PC-9 (cell line): ENCODE data around the gene ADGRA3. TPM values are rescaled to one million over a fixed set of nuclear protein-coding genes. Genes with fewer than 3 reads are reported as not detected.

Experiments used
- BruUV-seq: library from RNA; stranded (reverse); fragments of 400-500 nt; replicated peaks from 2 replicates; lab custom pipeline; 2021; lab: Mats Ljungman, UMichigan
- CTCF ChIA-PET: fragments of 300-600 bp; sonication (Branson Sonifier 250); formaldehyde crosslinking; loops from one replicate; lab custom pipeline; 2022; ENCODE audit warnings: antibody characterized with exemption; lab: Charles Lee
- POLR2A ChIA-PET: fragments of 300-600 bp; sonication (Branson Sonifier 250); formaldehyde crosslinking; loops from one replicate; lab custom pipeline; 2022; ENCODE audit warnings: antibody characterized with exemption; ENCODE audit not compliant: unreplicated experiment; lab: Charles Lee
- DNase-seq, 2 experiments: peaks; one replicate each; pipeline versions ENCODE4 v3.0.0 to v3.0.0-alpha.2; 2015 to 2022; ENCODE audit warnings: mixed read lengths in 1 of 2
- H2AFZ ChIP-seq: fragments of 200-600 bp; sonication (generic); 2 replicates; pipeline ENCODE4 v1.8.1; 2017; ENCODE audit warnings: antibody characterized with exemption
- H3F3A ChIP-seq: fragments of 200-600 bp; sonication (generic); 2 replicates; pipeline ENCODE4 v1.8.1; 2017; ENCODE audit warnings: antibody characterized with exemption, mild to moderate bottlenecking, low read depth; ENCODE audit not compliant: insufficient read depth
- H3K27ac ChIP-seq: fragments of 200-600 bp; sonication (generic); 2 replicates; pipeline ENCODE4 v1.6.1; 2016; ENCODE audit warnings: mixed run types
- H3K27me3 ChIP-seq: fragments of 200-600 bp; sonication (generic); 2 replicates; pipeline ENCODE4 v1.6.1; 2016; ENCODE audit warnings: low read depth, mixed run types; ENCODE audit not compliant: insufficient read depth
- H3K36me3 ChIP-seq: fragments of 200-600 bp; sonication (generic); 2 replicates; pipeline ENCODE4 v1.6.1; 2016; ENCODE audit warnings: low read depth, mixed run types
- H3K4me1 ChIP-seq: fragments of 200-600 bp; sonication (generic); replicated peaks from 2 replicates; pipeline ENCODE4 v1.6.1; 2016; ENCODE audit warnings: mixed run types; ENCODE audit not compliant: insufficient read depth
- H3K4me2 ChIP-seq: fragments of 200-600 bp; sonication (generic); 2 replicates; pipeline ENCODE4 v1.6.1; 2017; ENCODE audit warnings: mixed run types
- H3K4me3 ChIP-seq: fragments of 200-600 bp; sonication (generic); 2 replicates; pipeline ENCODE4 v1.6.1; 2016; ENCODE audit warnings: mixed run types
- H3K79me2 ChIP-seq: fragments of 200-600 bp; sonication (generic); 2 replicates; pipeline ENCODE4 v1.6.1; 2017; ENCODE audit warnings: low read depth, mixed run types
- H3K9me2 ChIP-seq: fragments of 200-600 bp; sonication (generic); 2 replicates; pipeline ENCODE4 v1.8.1; 2017; ENCODE audit warnings: mild to moderate bottlenecking; ENCODE audit not compliant: insufficient read depth
- H3K9me3 ChIP-seq: fragments of 200-600 bp; sonication (generic); 2 replicates; pipeline ENCODE4 v1.8.1; 2016; ENCODE audit warnings: low read depth; ENCODE audit not compliant: insufficient read depth
- H4K20me1 ChIP-seq: fragments of 200-600 bp; sonication (generic); 2 replicates; pipeline ENCODE4 v1.8.1; 2017; ENCODE audit not compliant: insufficient read depth
- EZH2 ChIP-seq: fragments of 200-600 bp; sonication (generic); IDR thresholded peaks from 2 replicates; pipeline ENCODE4 v1.8.0; 2017; ENCODE audit warnings: antibody characterized with exemption, low read depth
- intact Hi-C: fragments of 100-400 bp; cut with micrococcal nuclease; formaldehyde crosslinking; loops from one replicate; pipeline ENCODE4 v1.10.0; 2022; ENCODE audit not compliant: unreplicated experiment
- total RNA-seq: library from RNA; stranded (reverse); gene quantifications from 2 replicates; pipeline ENCODE4 v1.2.3, GENCODE V29; 2021
- TF ChIP-seq, protein P1 (sequence below): fragments of 200-600 bp; sonication (generic); conservative IDR thresholded peaks from 2 replicates; pipeline ENCODE4 v1.6.1; 2017; ENCODE audit warnings: mixed run types, antibody characterized with exemption, mild to moderate bottlenecking, moderate library complexity

The ADGRA3 gene
- total RNA-seq, 1 experiment from 2014 or later, result 40.5 TPM

- POLR2A ChIA-PET, result no interaction called here
These were observed 10.9 kb downstream of the ADGRA3 start for GRCh38 chr4:22504922-22505321.

DNA sequence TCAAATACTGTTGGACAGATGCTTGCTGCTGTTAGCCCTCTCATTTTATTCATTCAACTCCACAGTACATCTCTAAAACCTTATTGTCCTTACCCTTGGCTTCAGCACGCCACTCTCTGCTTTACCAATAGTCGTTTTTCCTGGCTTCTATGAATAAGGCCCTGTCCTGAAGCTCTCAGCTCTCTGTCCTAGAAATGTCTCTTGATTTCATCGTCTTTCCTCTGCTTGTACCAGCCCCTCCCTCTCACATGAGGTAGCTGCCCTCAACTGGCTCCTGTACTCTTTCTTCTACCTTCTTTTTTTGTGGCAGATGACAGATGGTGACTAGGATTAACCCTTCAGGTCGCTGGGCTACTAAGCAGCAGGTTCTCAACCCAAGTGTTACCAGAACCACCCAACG, 11.4 kb downstream of the ADGRA3 start:
- intact Hi-C loops, result no loop called here
- Histone ChIP-seq H3K4me2 (no peak overlapping the region), H4K20me1 (no peaks in the 10 kb centered on the region), H3K9me3 (no peaks in the 10 kb centered on the region), H3F3A (peaks cover 30% of the 10 kb centered on the region), H3K4me1 (peaks cover 19% of the 10 kb centered on the region), H3K9me2 (no peaks in the 10 kb centered on the region), H3K27me3 (no peaks in the 10 kb centered on the region), H3K36me3 (no peaks in the 10 kb centered on the region), H3K27ac (peak overlapping the region; percentile 71; the same call in 1 of the 2 replicates), H3K79me2 (peaks cover 75% of the 10 kb centered on the region), H2AFZ (no peak overlapping the region), H3K4me3 (no peak overlapping the region)
- ChIA-PET POLR2A (no interaction called here), CTCF (no interaction called here)
- BruUV-seq, result no TSS peak
- no peak for DNase-seq
- TF ChIP-seq, protein P1, sequence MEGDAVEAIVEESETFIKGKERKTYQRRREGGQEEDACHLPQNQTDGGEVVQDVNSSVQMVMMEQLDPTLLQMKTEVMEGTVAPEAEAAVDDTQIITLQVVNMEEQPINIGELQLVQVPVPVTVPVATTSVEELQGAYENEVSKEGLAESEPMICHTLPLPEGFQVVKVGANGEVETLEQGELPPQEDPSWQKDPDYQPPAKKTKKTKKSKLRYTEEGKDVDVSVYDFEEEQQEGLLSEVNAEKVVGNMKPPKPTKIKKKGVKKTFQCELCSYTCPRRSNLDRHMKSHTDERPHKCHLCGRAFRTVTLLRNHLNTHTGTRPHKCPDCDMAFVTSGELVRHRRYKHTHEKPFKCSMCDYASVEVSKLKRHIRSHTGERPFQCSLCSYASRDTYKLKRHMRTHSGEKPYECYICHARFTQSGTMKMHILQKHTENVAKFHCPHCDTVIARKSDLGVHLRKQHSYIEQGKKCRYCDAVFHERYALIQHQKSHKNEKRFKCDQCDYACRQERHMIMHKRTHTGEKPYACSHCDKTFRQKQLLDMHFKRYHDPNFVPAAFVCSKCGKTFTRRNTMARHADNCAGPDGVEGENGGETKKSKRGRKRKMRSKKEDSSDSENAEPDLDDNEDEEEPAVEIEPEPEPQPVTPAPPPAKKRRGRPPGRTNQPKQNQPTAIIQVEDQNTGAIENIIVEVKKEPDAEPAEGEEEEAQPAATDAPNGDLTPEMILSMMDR, result no peak
- no peak for TF ChIP-seq EZH2

More at GRCh38 chr4:22504922-22505321, 10.9 kb downstream of the ADGRA3 start:
- Histone ChIP-seq H3K27me3 (no peaks in the 10 kb centered on the region), H3K4me2 (no peak overlapping the region), H3K9me2 (no peaks in the 10 kb centered on the region), H3K79me2 (peaks cover 73% of the 10 kb centered on the region), H3K9me3 (no peaks in the 10 kb centered on the region), H3F3A (peaks cover 25% of the 10 kb centered on the region), H3K36me3 (no peaks in the 10 kb centered on the region), H3K27ac (0 out of 2 replicates have a peak overlapping the region, but pooled peaks have one; percentile 71), H4K20me1 (no peaks in the 10 kb centered on the region), H3K4me1 (peaks cover 19% of the 10 kb centered on the region), H3K4me3 (no peak overlapping the region), H2AFZ (no peak overlapping the region)
- TF ChIP-seq, protein P1, result no peak
- TF ChIP-seq EZH2, result no peak
- no peak for DNase-seq
- no TSS peak for BruUV-seq
- CTCF ChIA-PET, result interaction anchor here (0.7 kb wide), 1 partner anchor 11 kb away, joined by 4 read pairs; no protein-coding TSS in a partner anchor
- intact Hi-C loops, result no loop called here

DNA sequence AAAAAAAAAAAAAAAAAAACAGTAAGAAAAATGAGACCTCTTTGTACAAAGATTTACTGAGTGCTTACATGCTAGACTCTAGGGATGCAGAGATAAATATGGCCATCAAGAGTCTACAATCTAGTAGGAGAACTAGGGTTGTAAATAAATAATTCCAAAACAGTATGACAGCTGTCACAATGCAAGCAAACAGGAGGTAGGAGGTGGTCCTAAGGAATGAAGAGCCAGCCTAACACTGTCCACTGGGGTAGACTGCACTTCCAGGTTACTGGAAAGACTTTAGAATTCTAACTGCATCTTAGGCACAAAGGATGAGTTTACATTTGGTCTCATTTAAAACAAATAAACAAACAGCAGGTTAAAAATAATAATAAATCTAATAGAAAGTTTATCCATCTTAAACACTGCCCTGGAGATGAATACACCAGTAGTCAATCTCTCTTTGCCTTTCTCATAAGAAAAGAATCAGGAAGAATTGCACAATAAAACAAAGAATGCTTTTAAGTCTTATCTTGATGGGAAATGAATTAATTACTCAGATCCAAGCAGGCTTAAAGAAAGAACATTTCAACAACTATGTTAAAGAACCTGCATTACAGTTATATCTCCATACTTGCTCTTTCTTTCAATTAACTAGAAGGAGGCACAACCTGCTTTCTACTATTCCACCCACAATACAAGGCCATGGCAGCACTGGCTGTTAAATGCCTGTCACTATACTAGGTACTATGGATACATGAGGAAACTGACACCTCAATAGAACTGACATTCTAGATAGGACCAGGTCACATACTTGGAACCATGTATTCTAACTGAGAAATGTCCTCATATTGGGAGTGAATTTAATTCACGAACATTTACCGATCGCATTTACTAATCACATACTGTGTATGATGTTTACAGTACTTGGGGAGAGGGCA, 12.7 kb downstream of the ADGRA3 start:
- no peaks in the 10 kb centered on the region for H3K9me3 ChIP-seq
- intact Hi-C loops, result no loop called here
- peak overlapping the region; percentile 71; the same call in 1 of the 2 replicates for H3K27ac ChIP-seq
- no peaks in the 10 kb centered on the region for H4K20me1 ChIP-seq
- no peak overlapping the region for H3K4me3 ChIP-seq
- CTCF ChIA-PET, result interaction anchor here (0.8 kb wide), 1 partner anchor 12 kb away, joined by 3 read pairs; no protein-coding TSS in a partner anchor
- H3F3A ChIP-seq, result peaks cover 32% of the 10 kb centered on the region
- H2AFZ ChIP-seq, result no peak overlapping the region
- POLR2A ChIA-PET, result no interaction called here
- H3K79me2 ChIP-seq, result peaks cover 75% of the 10 kb centered on the region
- no peaks in the 10 kb centered on the region for H3K36me3 ChIP-seq
- peak in 1 of 2 experiments; percentile 86 for DNase-seq
- no peaks in the 10 kb centered on the region for H3K9me2 ChIP-seq
- no peak for TF ChIP-seq EZH2
- TF ChIP-seq, protein P1, result no peak
- no peaks in the 10 kb centered on the region for H3K27me3 ChIP-seq
- H3K4me2 ChIP-seq, result no peak overlapping the region; the same call in 1 of the 2 replicates
- no TSS peak for BruUV-seq
- peaks cover 10% of the 10 kb centered on the region for H3K4me1 ChIP-seq
